ENCODE results near the gene ESRRB.

DNA sequence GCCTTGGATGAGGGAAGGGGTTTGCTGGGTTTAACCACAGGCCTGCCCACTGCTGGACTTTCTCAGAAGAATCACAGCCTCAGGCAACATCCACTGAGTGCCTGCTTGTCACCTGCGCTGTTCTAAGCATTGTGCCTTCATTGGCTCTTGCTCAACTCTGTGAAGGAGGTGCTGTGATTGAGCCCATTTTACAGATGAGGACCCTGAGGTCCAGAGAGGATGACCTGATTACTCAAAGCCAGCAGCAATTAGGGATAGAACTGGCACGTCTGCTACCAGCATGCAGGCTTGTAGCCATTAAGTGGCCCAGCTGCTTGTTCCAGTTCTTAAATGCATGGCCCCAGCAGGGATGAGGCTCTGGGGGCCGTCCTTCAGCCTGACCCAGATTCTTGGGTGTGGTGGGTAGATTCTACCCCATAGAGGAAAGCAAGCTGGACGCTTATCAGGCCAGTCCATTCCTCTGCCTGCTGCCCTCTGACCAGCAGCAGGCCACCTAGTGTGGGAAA lies 54.6 kb downstream of the ESRRB start:
- TF ChIP-seq, protein P1, sequence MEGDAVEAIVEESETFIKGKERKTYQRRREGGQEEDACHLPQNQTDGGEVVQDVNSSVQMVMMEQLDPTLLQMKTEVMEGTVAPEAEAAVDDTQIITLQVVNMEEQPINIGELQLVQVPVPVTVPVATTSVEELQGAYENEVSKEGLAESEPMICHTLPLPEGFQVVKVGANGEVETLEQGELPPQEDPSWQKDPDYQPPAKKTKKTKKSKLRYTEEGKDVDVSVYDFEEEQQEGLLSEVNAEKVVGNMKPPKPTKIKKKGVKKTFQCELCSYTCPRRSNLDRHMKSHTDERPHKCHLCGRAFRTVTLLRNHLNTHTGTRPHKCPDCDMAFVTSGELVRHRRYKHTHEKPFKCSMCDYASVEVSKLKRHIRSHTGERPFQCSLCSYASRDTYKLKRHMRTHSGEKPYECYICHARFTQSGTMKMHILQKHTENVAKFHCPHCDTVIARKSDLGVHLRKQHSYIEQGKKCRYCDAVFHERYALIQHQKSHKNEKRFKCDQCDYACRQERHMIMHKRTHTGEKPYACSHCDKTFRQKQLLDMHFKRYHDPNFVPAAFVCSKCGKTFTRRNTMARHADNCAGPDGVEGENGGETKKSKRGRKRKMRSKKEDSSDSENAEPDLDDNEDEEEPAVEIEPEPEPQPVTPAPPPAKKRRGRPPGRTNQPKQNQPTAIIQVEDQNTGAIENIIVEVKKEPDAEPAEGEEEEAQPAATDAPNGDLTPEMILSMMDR (IDR thresholded peaks at IDR 0.05) = no peak
- no peak for TF ChIP-seq POLR2AphosphoS5 (IDR thresholded peaks at IDR 0.05)
- TF ChIP-seq EP300 (IDR thresholded peaks at IDR 0.05) = no peak
- no peak for TF ChIP-seq POLR2A (IDR thresholded peaks at IDR 0.05)

Measured in gastroesophageal sphincter (tissue), 3 donors.